SJSA1 (cell line): ENCODE measurements around the gene LSM5. TPM values are rescaled to one million over a fixed set of nuclear protein-coding genes. Genes with fewer than 3 reads are reported as not detected.
A peak's percentile ranks its signal among the peaks of the same experiment; 100 is the strongest.
"Not testable (repeated sequence)": the region's sequence is repeated elsewhere in the genome, so short reads cannot be mapped to it uniquely, and the experiment has no call there.

Experiments used
- DNase-seq, 2 experiments: peaks; one replicate each; pipeline ENCODE4 v3.0.0-alpha.2; 2015 to 2020; ENCODE audit warnings: low spot score in 2 of 2, low read depth in 1 of 2
- H3K27ac ChIP-seq: fragments of 250-450 bp; sonication (Bioruptor Pico); 2 replicates; pipeline ENCODE4 v1.5.1; 2020; ENCODE audit warnings: mild to moderate bottlenecking, moderate library complexity
- H3K27me3 ChIP-seq: fragments of 250-450 bp; sonication (Bioruptor Pico); replicated peaks from 2 replicates; pipeline ENCODE4 v1.5.1; 2020; ENCODE audit warnings: mild to moderate bottlenecking, moderate library complexity
- H3K36me3 ChIP-seq: fragments of 250-450 bp; sonication (Bioruptor Pico); 2 replicates; pipeline ENCODE4 v1.5.1; 2020; ENCODE audit warnings: mild to moderate bottlenecking
- H3K4me1 ChIP-seq: fragments of 250-450 bp; sonication (Bioruptor Pico); replicated peaks from 2 replicates; pipeline ENCODE4 v1.6.1; 2021; ENCODE audit warnings: mild to moderate bottlenecking
- H3K4me3 ChIP-seq: fragments of 250-450 bp; sonication (Bioruptor Pico); 2 replicates; pipeline ENCODE4 v1.5.1; 2020; ENCODE audit warnings: mild to moderate bottlenecking
- H3K9me3 ChIP-seq: fragments of 250-450 bp; sonication (Bioruptor Pico); replicated peaks from 2 replicates; pipeline ENCODE4 v1.5.1; 2020; ENCODE audit warnings: mild to moderate bottlenecking
- total RNA-seq: library from RNA; depleted of rRNA; stranded (reverse); fragments of >200 nt; shearing (Covaris generic); gene quantifications from 2 replicates; pipeline ENCODE4 v1.2.3, GENCODE V29; 2014

LSM5 gene
- total RNA-seq, 1 experiment from 2014 or later: 52.0 TPM

GRCh38 chr7:32519763-32520162 is 29.6 kb upstream of the LSM5 start:
- Histone ChIP-seq H3K27ac (no peak overlapping the region), H3K36me3 (peaks cover 44% of the 10 kb centered on the region; the same call in 1 of the 2 replicates), H3K4me3 (no peak overlapping the region), H3K27me3 (no peaks in the 10 kb centered on the region), H3K9me3 (peaks cover 8% of the 10 kb centered on the region), H3K4me1 (peaks cover 13% of the 10 kb centered on the region)
- DNase-seq: no peak

- Histone ChIP-seq H3K36me3 (peaks cover 43% of the 10 kb centered on the region), H3K9me3 (peaks cover 8% of the 10 kb centered on the region), H3K27ac (no peak overlapping the region), H3K27me3 (no peaks in the 10 kb centered on the region), H3K4me3 (no peak overlapping the region), H3K4me1 (peaks cover 13% of the 10 kb centered on the region)
- peak in 1 of 2 experiments; percentile 27 for DNase-seq
Observed at GRCh38 chr7:32518534-32519140, 28.5 kb upstream of the LSM5 start.

GRCh38 chr7:32516551-32517100 is 26.4 kb upstream of the LSM5 start:
- H3K4me3 ChIP-seq: no peak overlapping the region
- no peaks in the 10 kb centered on the region for H3K27me3 ChIP-seq
- H3K27ac ChIP-seq: no peak overlapping the region
- peaks cover 44% of the 10 kb centered on the region for H3K36me3 ChIP-seq
- H3K9me3 ChIP-seq: peaks cover 8% of the 10 kb centered on the region
- peaks cover 13% of the 10 kb centered on the region for H3K4me1 ChIP-seq
- DNase-seq: no peak

- Histone ChIP-seq H3K27ac (0 out of 2 replicates have a peak overlapping the region, but pooled peaks have one; percentile 0), H3K4me3 (no peak overlapping the region), H3K27me3 (no peaks in the 10 kb centered on the region), H3K9me3 (peaks cover 8% of the 10 kb centered on the region), H3K36me3 (peaks cover 42% of the 10 kb centered on the region), H3K4me1 (peaks cover 13% of the 10 kb centered on the region)
- peak in 1 of 2 experiments; percentile 16 for DNase-seq
Observed at GRCh38 chr7:32515890-32516550, 25.8 kb upstream of the LSM5 start.

- H3K27ac ChIP-seq: no peak overlapping the region
- no peaks in the 10 kb centered on the region for H3K9me3 ChIP-seq
- DNase-seq: no peak
- no peak overlapping the region for H3K4me3 ChIP-seq
- peaks cover 37% of the 10 kb centered on the region for H3K36me3 ChIP-seq
- no peaks in the 10 kb centered on the region for H3K27me3 ChIP-seq
- peaks cover 13% of the 10 kb centered on the region for H3K4me1 ChIP-seq
Observed at GRCh38 chr7:32513210-32513609, 23.0 kb upstream of the LSM5 start.

GRCh38 chr7:32511791-32512190 is 21.6 kb upstream of the LSM5 start:
- no peak overlapping the region for H3K4me3 ChIP-seq
- DNase-seq: no peak

GRCh38 chr7:32507414-32507813 is 17.2 kb upstream of the LSM5 start:
- Histone ChIP-seq H3K4me3 (no peak overlapping the region), H3K36me3 (peaks cover 34% of the 10 kb centered on the region), H3K9me3 (no peaks in the 10 kb centered on the region), H3K4me1 (peaks cover 27% of the 10 kb centered on the region), H3K27me3 (no peaks in the 10 kb centered on the region), H3K27ac (peak overlapping the region; percentile 61)
- peak in 1 of 2 experiments; percentile 28 for DNase-seq

More at GRCh38 chr7:32511791-32512190, 21.6 kb upstream of the LSM5 start:
- no peaks in the 10 kb centered on the region for H3K27me3 ChIP-seq
- H3K36me3 ChIP-seq: peaks cover 47% of the 10 kb centered on the region
- peaks cover 27% of the 10 kb centered on the region for H3K4me1 ChIP-seq
- H3K27ac ChIP-seq: no peak overlapping the region
- no peaks in the 10 kb centered on the region for H3K9me3 ChIP-seq

- peak; percentile 40 to 52 for DNase-seq
Observed at GRCh38 chr7:32506266-32507054, 16.3 kb upstream of the LSM5 start.

GRCh38 chr7:32502728-32503127 is 12.5 kb upstream of the LSM5 start:
- peak overlapping the region; percentile 77; the same call in 1 of the 2 replicates for H3K27ac ChIP-seq
- no peak overlapping the region for H3K4me3 ChIP-seq
- no peak for DNase-seq
- H3K36me3 ChIP-seq: peaks cover 26% of the 10 kb centered on the region; the same call in 1 of the 2 replicates
- H3K27me3 ChIP-seq: no peaks in the 10 kb centered on the region
- H3K9me3 ChIP-seq: no peaks in the 10 kb centered on the region
- peaks cover 45% of the 10 kb centered on the region for H3K4me1 ChIP-seq

More at GRCh38 chr7:32506266-32507054, 16.3 kb upstream of the LSM5 start:
- no peaks in the 10 kb centered on the region for H3K9me3 ChIP-seq
- H3K4me1 ChIP-seq: peaks cover 34% of the 10 kb centered on the region
- peaks cover 28% of the 10 kb centered on the region for H3K36me3 ChIP-seq
- no peak overlapping the region for H3K4me3 ChIP-seq
- H3K27me3 ChIP-seq: no peaks in the 10 kb centered on the region
- H3K27ac ChIP-seq: peak overlapping the region; percentile 61

GRCh38 chr7:32501522-32501921 is 11.3 kb upstream of the LSM5 start:
- H3K4me1 ChIP-seq: peaks cover 39% of the 10 kb centered on the region
- H3K4me3 ChIP-seq: no peak overlapping the region
- no peak for DNase-seq
- no peaks in the 10 kb centered on the region for H3K27me3 ChIP-seq
- no peaks in the 10 kb centered on the region for H3K9me3 ChIP-seq
- H3K27ac ChIP-seq: peak overlapping the region; percentile 77
- peaks cover 25% of the 10 kb centered on the region for H3K36me3 ChIP-seq

GRCh38 chr7:32500922-32501341 is 10.8 kb upstream of the LSM5 start:
- H3K27me3 ChIP-seq: no peaks in the 10 kb centered on the region
- no peak overlapping the region for H3K4me3 ChIP-seq
- H3K36me3 ChIP-seq: peaks cover 27% of the 10 kb centered on the region
- H3K9me3 ChIP-seq: no peaks in the 10 kb centered on the region
- H3K27ac ChIP-seq: peak overlapping the region; percentile 77
- DNase-seq: peak in 1 of 2 experiments; percentile 64
- peaks cover 38% of the 10 kb centered on the region for H3K4me1 ChIP-seq

GRCh38 chr7:32500216-32500615 is 10.0 kb upstream of the LSM5 start:
- not testable (repeated sequence) for H3K4me3 ChIP-seq, H3K27me3 ChIP-seq, H3K9me3 ChIP-seq, DNase-seq
- peaks cover 38% of the 10 kb centered on the region for H3K4me1 ChIP-seq
- H3K36me3 ChIP-seq: peaks cover 31% of the 10 kb centered on the region
- peak overlapping the region; percentile 77 for H3K27ac ChIP-seq

- H3K27ac ChIP-seq, H3K9me3 ChIP-seq, H3K27me3 ChIP-seq, H3K4me3 ChIP-seq, DNase-seq: not testable (repeated sequence)
- peaks cover 40% of the 10 kb centered on the region for H3K4me1 ChIP-seq
- peaks cover 31% of the 10 kb centered on the region for H3K36me3 ChIP-seq
Observed at GRCh38 chr7:32499755-32500154, 9.6 kb upstream of the LSM5 start.
